ENCODE data around the gene TRAPPC12.

The TRAPPC12 gene

DNA sequence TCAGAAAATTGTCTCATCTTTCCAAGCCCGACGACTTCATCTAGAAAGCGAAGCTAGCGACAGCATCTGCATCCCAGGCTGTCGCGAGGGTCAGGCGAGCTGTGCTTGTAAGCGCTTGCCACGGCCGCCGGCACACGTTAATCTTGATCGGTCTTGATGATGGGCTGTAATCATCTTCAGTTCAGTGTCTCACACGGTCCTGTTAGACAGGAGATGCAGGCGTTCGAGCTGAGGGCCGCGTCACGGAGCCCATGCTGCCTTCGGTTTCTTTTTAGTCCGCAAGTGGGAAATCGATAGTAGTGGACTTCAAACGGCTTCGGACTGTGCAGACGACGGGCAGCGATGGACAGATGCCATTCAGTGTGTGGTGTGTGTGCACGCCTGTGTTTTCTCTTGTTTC is 96.3 kb downstream of the TRAPPC12 start:
- DNase-seq: no peak
- in situ Hi-C loops (cut with HindIII; ENCODE audit: low pct_ligation_motif_present, low pct_unique_long_range_greater_than_20kb, low sequenced_read_pairs): no loop called here

GRCh38 chr2:3476321-3476984 is 97.0 kb downstream of the TRAPPC12 start:
- DNase-seq: no peak
- in situ Hi-C loops (cut with HindIII; ENCODE audit: low pct_ligation_motif_present, low pct_unique_long_range_greater_than_20kb, low sequenced_read_pairs): no loop called here

GRCh38 chr2:3476985-3477327 is 97.5 kb downstream of the TRAPPC12 start:
- no peak for DNase-seq
- in situ Hi-C loops (cut with HindIII; ENCODE audit: low pct_ligation_motif_present, low pct_unique_long_range_greater_than_20kb, low sequenced_read_pairs): no loop called here

DNA sequence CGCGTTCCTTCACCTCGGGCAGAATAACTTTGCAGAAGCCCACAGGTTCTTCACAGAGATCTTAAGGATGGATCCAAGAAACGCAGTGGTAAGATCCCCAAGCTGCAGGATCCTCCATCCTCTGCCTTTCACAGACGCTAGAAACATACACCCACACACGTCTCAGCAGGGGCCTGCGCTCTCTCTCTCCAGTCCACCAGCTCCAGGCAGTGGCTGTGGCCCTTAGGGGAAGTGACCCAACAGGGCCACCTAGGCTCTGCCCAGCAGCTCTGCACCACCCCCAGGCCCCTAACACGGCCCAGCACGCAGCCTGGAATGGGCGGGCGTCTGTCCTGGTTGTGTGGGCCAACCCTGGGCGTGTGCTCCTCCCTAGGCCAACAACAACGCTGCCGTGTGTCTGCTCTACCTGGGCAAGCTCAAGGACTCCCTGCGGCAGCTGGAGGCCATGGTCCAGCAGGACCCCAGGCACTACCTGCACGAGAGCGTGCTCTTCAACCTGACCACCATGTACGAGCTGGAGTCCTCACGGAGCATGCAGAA is 99.4 kb downstream of the TRAPPC12 start:
- in situ Hi-C loops (cut with HindIII; ENCODE audit: low pct_ligation_motif_present, low pct_unique_long_range_greater_than_20kb, low sequenced_read_pairs): no loop called here

DNA sequence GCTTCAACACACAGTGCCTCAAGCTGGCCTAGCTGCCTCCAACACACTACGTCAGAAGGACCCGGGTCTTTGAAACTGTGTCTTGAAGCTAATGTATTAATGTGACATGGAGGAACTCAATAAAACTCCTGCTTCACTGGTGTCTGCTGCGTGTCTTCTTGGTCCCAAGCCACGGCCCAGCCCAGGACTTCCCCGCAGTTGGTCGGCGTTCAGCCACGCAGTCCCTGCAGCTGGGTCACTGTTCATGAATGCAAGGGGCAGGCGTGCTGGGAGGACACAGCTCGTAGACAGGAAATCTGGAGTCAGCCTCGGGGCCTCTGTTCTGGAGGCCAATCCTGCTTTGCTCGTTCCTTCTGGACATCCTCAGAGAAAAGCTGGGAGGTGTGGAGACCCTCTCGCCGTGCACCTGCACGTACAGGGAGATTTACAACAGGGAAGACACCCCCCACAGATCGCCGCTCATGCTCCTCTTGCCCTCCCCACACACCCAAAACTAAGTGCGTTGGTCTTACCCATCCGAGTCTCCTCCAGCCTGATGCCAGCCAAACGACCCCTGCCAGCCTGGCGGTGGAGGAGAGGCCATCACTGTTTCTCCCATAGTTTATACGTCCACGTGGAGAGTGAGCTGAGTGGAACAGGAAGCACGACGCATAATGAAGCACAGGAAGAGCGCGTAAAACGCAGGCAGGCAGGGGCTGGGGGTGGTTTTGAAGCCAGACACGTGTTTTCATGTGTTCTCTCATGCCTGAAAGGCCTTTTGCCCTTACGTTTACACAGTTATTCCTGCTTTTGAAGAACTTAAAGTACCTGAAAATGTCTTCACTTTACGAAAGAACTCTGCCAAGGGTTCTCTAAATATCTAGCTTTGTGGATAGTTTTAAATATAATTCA is 100.2 kb downstream of the TRAPPC12 start:
- in situ Hi-C loops (cut with HindIII; ENCODE audit: low pct_ligation_motif_present, low pct_unique_long_range_greater_than_20kb, low sequenced_read_pairs): no loop called here
- DNase-seq: no peak

More for the DNA sequence above, 99.4 kb downstream of the TRAPPC12 start:
- DNase-seq: no peak

DNA sequence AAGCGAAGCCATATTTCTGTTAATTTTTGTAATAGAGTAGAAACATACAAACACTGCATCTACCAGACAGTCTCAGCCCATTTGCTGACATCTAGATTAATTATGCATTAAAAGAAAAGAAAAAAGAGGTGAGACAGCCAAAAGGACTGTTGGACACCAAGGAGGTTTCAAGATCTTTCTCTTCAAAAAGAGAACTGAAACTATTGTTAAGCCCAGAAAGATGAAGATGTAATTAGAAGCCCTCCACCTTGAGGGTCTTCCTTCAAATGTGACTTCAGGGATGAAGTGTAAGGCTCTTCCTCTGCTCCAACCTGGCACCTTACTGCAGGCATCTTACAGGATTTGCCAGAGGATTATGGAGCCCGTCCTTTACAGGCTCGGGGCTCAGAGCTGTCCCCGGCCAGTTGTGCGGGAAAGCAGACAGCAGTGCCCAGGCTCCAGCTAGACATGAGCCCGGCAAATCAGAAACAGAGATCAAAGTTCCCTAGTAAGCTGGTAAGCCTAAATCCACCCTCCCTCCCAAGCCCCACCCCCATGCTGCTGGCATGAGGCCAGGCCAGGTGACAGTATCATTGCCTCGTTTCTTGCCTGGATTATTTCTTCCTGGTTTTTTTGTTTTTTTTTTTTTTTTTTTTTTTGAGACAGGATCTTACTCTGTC is 101.0 kb downstream of the TRAPPC12 start:
- no peak for DNase-seq
- in situ Hi-C loops (cut with HindIII; ENCODE audit: low pct_ligation_motif_present, low pct_unique_long_range_greater_than_20kb, low sequenced_read_pairs): no loop called here

- DNase-seq: no peak
- in situ Hi-C loops (cut with HindIII; ENCODE audit: low pct_ligation_motif_present, low pct_unique_long_range_greater_than_20kb, low sequenced_read_pairs): no loop called here
These were observed 101.5 kb downstream of the TRAPPC12 start for GRCh38 chr2:3481011-3481400.

- no peak for DNase-seq
- in situ Hi-C loops (cut with HindIII; ENCODE audit: low pct_ligation_motif_present, low pct_unique_long_range_greater_than_20kb, low sequenced_read_pairs): no loop called here
These were observed 102.4 kb downstream of the TRAPPC12 start for GRCh38 chr2:3481736-3482362.

GRCh38 chr2:3482363-3482821 is 102.9 kb downstream of the TRAPPC12 start:
- DNase-seq: no peak
- in situ Hi-C loops (cut with HindIII; ENCODE audit: low pct_ligation_motif_present, low pct_unique_long_range_greater_than_20kb, low sequenced_read_pairs): no loop called here

- in situ Hi-C loops (cut with HindIII; ENCODE audit: low pct_ligation_motif_present, low pct_unique_long_range_greater_than_20kb, low sequenced_read_pairs): no loop called here
- DNase-seq: no peak
These were observed 103.9 kb downstream of the TRAPPC12 start for GRCh38 chr2:3483227-3483985.

GRCh38 chr2:3483986-3484960 is 104.8 kb downstream of the TRAPPC12 start:
- in situ Hi-C loops (cut with HindIII; ENCODE audit: low pct_ligation_motif_present, low pct_unique_long_range_greater_than_20kb, low sequenced_read_pairs): no loop called here
- no peak for DNase-seq

DNA sequence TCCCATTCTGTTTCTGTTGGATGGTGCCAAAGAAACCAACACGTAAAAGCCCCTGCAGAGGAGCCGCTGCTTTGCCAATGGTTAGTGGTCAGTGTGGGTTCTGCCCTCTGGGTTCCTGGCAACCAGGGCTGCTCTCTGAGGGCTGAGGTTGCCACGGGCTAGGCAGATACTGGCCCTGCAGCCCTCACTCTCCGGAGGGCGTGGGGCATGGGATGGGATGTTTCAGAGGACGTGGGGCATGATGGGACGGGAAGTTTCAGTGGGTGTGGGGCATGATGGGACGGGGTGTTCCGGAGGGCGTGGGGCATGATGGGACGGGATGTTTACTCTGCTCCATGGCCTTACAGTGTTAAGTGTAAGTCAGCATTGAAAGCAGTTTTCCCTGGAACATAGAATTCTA is 105.7 kb downstream of the TRAPPC12 start:
- in situ Hi-C loops (cut with HindIII; ENCODE audit: low pct_ligation_motif_present, low pct_unique_long_range_greater_than_20kb, low sequenced_read_pairs): no loop called here
- no peak for DNase-seq

DNA sequence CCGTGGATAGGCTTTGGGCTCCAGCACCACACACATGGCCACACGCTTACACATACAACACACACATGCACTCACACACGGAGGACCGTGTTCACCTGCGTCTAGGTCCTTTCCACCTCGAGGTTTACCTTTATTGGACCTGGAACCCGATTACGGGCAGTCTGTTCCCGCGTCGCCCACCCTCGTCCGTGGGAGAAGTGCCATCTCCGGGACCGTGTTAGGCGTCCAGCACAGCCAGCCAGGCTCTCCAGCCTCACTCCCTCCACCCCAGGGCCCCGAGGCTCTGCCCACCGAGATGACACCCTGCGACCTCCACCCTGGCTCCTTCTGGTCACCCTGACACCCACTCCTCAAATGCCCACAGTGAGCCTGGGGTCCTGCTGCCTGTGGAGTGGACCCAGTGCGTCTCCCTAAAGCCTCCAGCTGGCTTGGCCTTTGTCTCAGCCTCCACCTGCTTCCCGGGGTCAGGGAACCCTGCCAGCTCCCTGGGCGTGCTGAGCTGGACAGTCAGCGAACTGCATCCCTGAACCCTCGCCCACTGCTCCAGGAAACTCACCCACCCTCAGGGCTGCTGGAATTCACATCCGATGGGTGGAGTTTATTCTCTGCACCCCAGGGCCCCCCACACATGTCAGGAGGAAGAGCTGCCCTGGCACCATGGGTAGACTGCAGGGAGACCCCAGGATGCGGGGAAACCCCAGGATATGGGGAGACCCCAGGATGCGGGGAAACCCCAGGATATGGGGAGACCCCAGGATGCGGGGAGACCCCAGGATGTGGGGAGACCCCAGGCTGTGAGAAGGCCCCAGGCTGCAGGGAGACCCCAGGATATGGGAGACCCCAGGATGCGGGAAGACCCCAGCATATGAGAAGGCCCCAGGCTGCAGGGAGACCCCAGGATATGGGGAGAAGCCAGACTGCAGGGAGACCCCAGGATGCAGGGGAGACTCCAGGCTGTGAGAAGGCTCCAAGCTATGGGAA is 106.8 kb downstream of the TRAPPC12 start:
- no peak for DNase-seq
- in situ Hi-C loops (cut with HindIII; ENCODE audit: low pct_ligation_motif_present, low pct_unique_long_range_greater_than_20kb, low sequenced_read_pairs): no loop called here

GRCh38 chr2:3487028-3487425 is 107.5 kb downstream of the TRAPPC12 start:
- DNase-seq: no peak
- in situ Hi-C loops (cut with HindIII; ENCODE audit: low pct_ligation_motif_present, low pct_unique_long_range_greater_than_20kb, low sequenced_read_pairs): no loop called here

- DNase-seq: no peak
- in situ Hi-C loops (cut with HindIII; ENCODE audit: low pct_ligation_motif_present, low pct_unique_long_range_greater_than_20kb, low sequenced_read_pairs): no loop called here
These were observed 107.9 kb downstream of the TRAPPC12 start for GRCh38 chr2:3487432-3487831.

DNA sequence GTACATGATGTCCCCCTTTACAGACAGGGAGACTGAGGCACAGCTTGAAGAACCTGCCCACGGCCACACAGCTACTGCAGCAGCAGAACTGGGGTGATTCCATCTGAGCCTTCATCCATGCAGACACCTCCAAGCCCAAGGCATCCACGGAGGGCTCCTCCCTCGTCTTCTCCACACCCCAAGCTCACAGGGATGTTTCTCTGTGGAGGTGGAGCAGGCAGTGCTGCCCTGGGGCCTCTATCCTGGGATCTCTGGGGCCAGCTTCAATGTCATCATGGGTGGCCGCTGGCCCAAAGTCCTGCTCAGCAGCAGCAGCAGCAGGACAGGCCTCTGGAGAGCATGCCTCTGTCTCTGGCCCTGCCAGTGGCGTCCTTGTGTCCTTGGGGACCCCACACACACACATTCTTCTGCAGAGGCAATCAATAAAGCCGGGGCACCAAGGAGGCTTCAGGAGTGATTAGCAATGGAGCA is 108.6 kb downstream of the TRAPPC12 start:
- DNase-seq: no peak
- in situ Hi-C loops (cut with HindIII; ENCODE audit: low pct_ligation_motif_present, low pct_unique_long_range_greater_than_20kb, low sequenced_read_pairs): no loop called here
